ENCODE results near the gene ELP6.

DNA sequence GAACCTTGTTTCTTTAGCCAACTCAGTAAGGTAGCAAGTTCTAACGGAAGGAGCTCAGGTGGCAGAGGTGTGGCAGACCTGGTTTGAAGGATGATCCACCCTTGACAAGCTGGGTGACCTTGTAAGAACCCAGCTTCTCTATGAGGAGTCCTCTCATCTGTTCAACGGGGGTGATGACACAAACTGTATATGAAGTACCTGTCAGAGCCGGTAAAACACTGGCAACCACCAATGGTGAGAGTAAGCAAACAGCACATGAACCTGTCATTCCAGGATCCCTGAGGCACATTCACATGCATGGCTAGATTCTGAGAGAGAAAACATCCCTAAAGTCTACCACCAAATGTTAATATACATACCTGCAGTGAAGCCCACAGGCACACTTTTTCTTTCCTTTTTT is 40.1 kb downstream of the ELP6 start:
- TF ChIP-seq, protein P1, sequence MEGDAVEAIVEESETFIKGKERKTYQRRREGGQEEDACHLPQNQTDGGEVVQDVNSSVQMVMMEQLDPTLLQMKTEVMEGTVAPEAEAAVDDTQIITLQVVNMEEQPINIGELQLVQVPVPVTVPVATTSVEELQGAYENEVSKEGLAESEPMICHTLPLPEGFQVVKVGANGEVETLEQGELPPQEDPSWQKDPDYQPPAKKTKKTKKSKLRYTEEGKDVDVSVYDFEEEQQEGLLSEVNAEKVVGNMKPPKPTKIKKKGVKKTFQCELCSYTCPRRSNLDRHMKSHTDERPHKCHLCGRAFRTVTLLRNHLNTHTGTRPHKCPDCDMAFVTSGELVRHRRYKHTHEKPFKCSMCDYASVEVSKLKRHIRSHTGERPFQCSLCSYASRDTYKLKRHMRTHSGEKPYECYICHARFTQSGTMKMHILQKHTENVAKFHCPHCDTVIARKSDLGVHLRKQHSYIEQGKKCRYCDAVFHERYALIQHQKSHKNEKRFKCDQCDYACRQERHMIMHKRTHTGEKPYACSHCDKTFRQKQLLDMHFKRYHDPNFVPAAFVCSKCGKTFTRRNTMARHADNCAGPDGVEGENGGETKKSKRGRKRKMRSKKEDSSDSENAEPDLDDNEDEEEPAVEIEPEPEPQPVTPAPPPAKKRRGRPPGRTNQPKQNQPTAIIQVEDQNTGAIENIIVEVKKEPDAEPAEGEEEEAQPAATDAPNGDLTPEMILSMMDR (IDR thresholded peaks at IDR 0.05; ENCODE audit: poor library complexity, severe bottlenecking): no peak
- TF ChIP-seq, protein P2, sequence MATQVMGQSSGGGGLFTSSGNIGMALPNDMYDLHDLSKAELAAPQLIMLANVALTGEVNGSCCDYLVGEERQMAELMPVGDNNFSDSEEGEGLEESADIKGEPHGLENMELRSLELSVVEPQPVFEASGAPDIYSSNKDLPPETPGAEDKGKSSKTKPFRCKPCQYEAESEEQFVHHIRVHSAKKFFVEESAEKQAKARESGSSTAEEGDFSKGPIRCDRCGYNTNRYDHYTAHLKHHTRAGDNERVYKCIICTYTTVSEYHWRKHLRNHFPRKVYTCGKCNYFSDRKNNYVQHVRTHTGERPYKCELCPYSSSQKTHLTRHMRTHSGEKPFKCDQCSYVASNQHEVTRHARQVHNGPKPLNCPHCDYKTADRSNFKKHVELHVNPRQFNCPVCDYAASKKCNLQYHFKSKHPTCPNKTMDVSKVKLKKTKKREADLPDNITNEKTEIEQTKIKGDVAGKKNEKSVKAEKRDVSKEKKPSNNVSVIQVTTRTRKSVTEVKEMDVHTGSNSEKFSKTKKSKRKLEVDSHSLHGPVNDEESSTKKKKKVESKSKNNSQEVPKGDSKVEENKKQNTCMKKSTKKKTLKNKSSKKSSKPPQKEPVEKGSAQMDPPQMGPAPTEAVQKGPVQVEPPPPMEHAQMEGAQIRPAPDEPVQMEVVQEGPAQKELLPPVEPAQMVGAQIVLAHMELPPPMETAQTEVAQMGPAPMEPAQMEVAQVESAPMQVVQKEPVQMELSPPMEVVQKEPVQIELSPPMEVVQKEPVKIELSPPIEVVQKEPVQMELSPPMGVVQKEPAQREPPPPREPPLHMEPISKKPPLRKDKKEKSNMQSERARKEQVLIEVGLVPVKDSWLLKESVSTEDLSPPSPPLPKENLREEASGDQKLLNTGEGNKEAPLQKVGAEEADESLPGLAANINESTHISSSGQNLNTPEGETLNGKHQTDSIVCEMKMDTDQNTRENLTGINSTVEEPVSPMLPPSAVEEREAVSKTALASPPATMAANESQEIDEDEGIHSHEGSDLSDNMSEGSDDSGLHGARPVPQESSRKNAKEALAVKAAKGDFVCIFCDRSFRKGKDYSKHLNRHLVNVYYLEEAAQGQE (IDR thresholded peaks at IDR 0.05; ENCODE audit: borderline replicate concordance): no peak
- TF ChIP-seq EP300 (conservative IDR thresholded peaks at IDR 0.05; ENCODE audit: poor library complexity, severe bottlenecking) (no peak), POLR2AphosphoS5 (IDR thresholded peaks at IDR 0.05) (no peak), EZH2 (IDR thresholded peaks at IDR 0.05; ENCODE audit: borderline replicate concordance, insufficient read depth, low read length, poor library complexity, severe bottlenecking) (no peak), TAF1 (IDR thresholded peaks at IDR 0.05; ENCODE audit: low read depth) (no peak), MXI1 (conservative IDR thresholded peaks at IDR 0.05; ENCODE audit: poor library complexity, severe bottlenecking) (no peak)
